ENCODE data around the gene ZBTB24. TPM values are rescaled to one million over a fixed set of nuclear protein-coding genes. Genes with fewer than 3 reads are reported as not detected.

ZBTB24 gene
- total RNA-seq, 1 donor from 2014 or later: 8.5 TPM

DNA sequence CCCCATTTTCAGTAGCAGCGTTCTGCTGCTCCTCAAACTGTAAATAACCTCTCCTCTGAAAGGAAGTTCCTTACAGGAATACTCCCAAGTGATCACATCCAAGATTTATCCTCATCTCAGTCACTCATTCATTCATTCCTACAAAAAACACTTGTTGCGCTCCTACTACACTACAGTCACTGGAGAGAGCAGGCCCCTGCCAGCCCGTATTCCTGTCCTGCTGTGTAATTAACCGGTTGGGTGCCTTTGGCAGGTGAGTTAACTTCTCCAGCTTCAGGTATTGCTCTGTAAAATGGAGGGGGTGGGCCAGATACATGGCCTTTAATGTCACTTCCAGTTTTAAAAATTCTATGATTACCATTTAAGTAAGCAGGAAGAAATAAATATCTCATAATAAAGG is 15.0 kb upstream of the ZBTB24 start:
- ATAC-seq (no peak), DNase-seq (no peak)
- Histone ChIP-seq H3K27me3 (no peaks in the 10 kb centered on the region), H3K36me3 (no peaks in the 10 kb centered on the region), H3K4me3 (no peak overlapping the region), H3K4me1 (no peaks in the 10 kb centered on the region), H3K27ac (no peak overlapping the region), H3K9me3 (no peaks in the 10 kb centered on the region)
- intact Hi-C loops (cut with DNase I): no loop called here
- TF ChIP-seq, protein P1, sequence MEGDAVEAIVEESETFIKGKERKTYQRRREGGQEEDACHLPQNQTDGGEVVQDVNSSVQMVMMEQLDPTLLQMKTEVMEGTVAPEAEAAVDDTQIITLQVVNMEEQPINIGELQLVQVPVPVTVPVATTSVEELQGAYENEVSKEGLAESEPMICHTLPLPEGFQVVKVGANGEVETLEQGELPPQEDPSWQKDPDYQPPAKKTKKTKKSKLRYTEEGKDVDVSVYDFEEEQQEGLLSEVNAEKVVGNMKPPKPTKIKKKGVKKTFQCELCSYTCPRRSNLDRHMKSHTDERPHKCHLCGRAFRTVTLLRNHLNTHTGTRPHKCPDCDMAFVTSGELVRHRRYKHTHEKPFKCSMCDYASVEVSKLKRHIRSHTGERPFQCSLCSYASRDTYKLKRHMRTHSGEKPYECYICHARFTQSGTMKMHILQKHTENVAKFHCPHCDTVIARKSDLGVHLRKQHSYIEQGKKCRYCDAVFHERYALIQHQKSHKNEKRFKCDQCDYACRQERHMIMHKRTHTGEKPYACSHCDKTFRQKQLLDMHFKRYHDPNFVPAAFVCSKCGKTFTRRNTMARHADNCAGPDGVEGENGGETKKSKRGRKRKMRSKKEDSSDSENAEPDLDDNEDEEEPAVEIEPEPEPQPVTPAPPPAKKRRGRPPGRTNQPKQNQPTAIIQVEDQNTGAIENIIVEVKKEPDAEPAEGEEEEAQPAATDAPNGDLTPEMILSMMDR (IDR thresholded peaks at IDR 0.05): no peak

DNA sequence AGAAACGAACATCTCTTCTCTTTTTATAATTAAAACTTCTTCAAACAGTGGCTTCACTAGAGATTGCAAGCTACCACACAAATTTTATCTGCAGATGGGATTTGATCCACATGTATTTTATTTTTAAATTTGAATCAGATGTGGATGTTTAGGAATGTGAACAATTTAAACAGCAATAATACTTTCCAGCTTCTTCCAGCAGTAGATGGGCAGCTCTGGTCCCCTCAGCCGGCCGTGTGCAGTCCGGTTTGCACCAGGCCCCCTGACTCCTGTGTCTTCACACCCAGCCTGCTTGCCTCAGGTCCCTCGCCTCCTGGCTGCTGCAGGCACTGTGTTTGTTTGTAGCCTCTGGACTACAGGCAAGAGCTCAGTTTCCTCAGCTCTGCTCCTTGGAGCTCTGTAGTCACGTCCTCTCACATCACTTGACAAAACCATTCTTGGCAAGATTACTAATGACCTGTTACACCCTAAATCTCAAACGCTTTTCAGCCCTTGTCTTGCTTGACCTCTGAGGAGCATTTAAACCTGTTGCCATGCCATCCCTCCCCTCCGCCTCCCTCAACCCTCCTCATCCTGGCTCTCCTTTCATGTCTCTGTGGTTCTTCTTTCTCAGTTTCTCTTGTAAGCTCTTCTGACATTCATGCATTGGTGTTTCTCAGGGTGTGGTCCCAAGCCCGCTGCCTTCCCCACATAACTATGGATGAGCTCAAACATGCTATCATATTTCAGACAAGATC is 13.2 kb upstream of the ZBTB24 start:
- no peak for ATAC-seq
- H3K9me3 ChIP-seq: no peaks in the 10 kb centered on the region
- no peaks in the 10 kb centered on the region for H3K27me3 ChIP-seq
- H3K27ac ChIP-seq: no peak overlapping the region
- no peak overlapping the region for H3K4me3 ChIP-seq
- H3K36me3 ChIP-seq: no peaks in the 10 kb centered on the region
- peaks cover 5% of the 10 kb centered on the region for H3K4me1 ChIP-seq
- intact Hi-C loops (cut with DNase I): no loop called here
- TF ChIP-seq, protein P1 (IDR thresholded peaks at IDR 0.05): no peak
- no peak for DNase-seq

DNA sequence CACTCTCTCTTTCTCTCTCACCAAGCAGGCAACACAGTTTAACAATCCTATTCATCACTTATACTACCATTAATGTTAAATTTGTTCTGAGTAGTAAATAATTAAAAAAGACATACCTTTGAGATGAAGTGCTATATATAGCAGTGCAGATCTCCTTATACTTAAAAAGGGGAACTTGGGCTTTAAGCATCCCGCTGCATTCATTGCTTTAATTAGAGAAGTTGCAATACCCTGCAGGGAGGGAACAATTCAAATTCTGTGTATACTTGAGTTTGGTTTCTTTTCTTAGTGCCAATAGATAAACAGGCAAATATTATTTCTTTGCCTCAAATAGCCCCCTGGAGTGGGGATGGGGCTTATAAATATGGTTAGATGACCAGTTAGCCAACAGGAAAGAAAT is 10.8 kb upstream of the ZBTB24 start:
- Histone ChIP-seq H3K4me3 (no peak overlapping the region), H3K4me1 (peaks cover 5% of the 10 kb centered on the region), H3K27ac (no peak overlapping the region), H3K9me3 (no peaks in the 10 kb centered on the region), H3K36me3 (no peaks in the 10 kb centered on the region), H3K27me3 (no peaks in the 10 kb centered on the region)
- DNase-seq: no peak
- intact Hi-C loops (cut with DNase I): no loop called here
- no peak for ATAC-seq
- TF ChIP-seq, protein P1 (IDR thresholded peaks at IDR 0.05): no peak

DNA sequence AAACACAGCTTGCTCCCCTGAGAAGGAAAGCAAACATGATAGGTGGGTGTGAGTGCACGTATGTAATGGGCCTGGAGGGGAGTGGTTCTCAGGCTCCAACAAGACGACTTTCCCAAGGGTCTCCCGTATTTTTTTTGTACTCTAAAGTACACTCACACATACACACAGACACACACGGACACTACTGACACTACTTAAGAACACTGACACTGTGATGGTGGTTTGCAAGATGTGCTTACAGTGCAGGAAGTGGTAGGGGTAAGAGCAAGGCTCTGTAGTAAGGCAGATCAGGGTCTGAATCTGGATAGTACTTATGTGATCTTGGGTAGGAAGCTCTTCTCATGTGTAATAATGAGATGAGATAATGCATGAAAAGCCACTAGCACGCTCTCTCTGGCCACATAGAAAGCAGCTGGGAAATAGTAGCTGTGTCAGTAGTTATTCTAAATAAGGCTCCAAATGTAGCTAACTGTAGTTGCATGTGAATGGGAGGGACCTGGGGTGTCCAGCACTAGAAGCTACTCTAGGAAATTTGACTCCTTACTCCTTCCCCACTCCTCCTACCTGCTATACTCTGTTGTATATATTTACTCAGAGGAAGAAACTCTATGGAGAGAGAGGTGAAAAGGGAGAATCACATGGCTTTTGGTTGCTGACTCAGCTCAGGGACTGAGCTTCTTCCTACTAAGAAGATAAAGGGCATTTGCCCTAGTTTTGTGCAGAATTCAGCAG is 8.4 kb upstream of the ZBTB24 start:
- TF ChIP-seq, protein P1 (IDR thresholded peaks at IDR 0.05): no peak
- intact Hi-C loops (cut with DNase I): no loop called here
- H3K9me3 ChIP-seq: no peaks in the 10 kb centered on the region
- peaks cover 5% of the 10 kb centered on the region for H3K4me1 ChIP-seq
- ATAC-seq (peak; percentile 61), DNase-seq (no peak)
- peak overlapping the region; percentile 42 for H3K27ac ChIP-seq
- no peaks in the 10 kb centered on the region for H3K36me3 ChIP-seq
- no peak overlapping the region for H3K4me3 ChIP-seq
- H3K27me3 ChIP-seq: no peaks in the 10 kb centered on the region

DNA sequence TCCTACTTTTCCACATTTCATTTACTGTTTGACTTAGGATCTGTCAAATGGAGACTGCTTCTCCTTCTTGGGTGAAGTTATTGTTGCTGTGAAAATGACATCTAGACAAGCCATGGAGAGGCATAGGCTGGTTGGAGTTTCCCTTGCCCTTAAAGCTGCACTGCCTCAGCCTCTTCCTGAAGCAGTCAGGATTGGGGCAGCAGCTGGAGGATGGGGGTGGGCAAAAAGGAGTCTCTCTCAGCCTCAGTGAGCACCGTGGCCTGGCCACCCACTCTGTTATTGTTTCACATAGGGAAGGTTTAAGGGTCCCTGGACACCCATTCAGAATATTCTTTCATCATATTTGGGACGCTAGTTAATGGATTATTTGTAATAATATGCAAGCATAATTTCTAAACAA is 7.7 kb upstream of the ZBTB24 start:
- DNase-seq (no peak), ATAC-seq (no peak)
- TF ChIP-seq, protein P1 (IDR thresholded peaks at IDR 0.05): no peak
- Histone ChIP-seq H3K9me3 (no peaks in the 10 kb centered on the region), H3K27ac (peak overlapping the region; percentile 24), H3K4me3 (no peak overlapping the region), H3K36me3 (no peaks in the 10 kb centered on the region), H3K4me1 (peaks cover 5% of the 10 kb centered on the region), H3K27me3 (no peaks in the 10 kb centered on the region)
- intact Hi-C loops (cut with DNase I): no loop called here
